Effector memory CD4-positive, alpha-beta T cell (primary cell): ENCODE data around the gene STT3B.

ENCODE experiments used
- DNase-seq, 3 donors: peaks; one replicate each; pipeline ENCODE4 v3.0.0-alpha.2; 2020
- H3K27ac ChIP-seq: 2 replicates; pipeline ENCODE4 v1.7.0; 2013; ENCODE audit warnings: mild to moderate bottlenecking, low read length, moderate library complexity; ENCODE audit not compliant: insufficient read depth, poor library complexity, severe bottlenecking
- H3K27me3 ChIP-seq: replicated peaks from 2 replicates; pipeline ENCODE4 v1.7.0; 2013; ENCODE audit warnings: mild to moderate bottlenecking, low read length; ENCODE audit not compliant: insufficient read depth, control insufficient read depth, poor library complexity, severe bottlenecking
- H3K36me3 ChIP-seq: 2 replicates; pipeline ENCODE4 v1.7.0; 2013; ENCODE audit warnings: mild to moderate bottlenecking, low read length, moderate library complexity; ENCODE audit not compliant: control insufficient read depth, insufficient read depth
- H3K4me1 ChIP-seq: 2 replicates; pipeline ENCODE4 v1.7.0; 2013; ENCODE audit warnings: low read length, mild to moderate bottlenecking; ENCODE audit not compliant: control insufficient read depth, insufficient read depth, poor library complexity, severe bottlenecking
- H3K4me3 ChIP-seq: 2 replicates; pipeline ENCODE4 v1.7.0; 2013; ENCODE audit warnings: low read length, low read depth, mild to moderate bottlenecking; ENCODE audit not compliant: insufficient read depth, poor library complexity, severe bottlenecking
- H3K9me3 ChIP-seq: 2 replicates; pipeline ENCODE4 v1.7.0; 2013; ENCODE audit warnings: mild to moderate bottlenecking, low read length, moderate library complexity; ENCODE audit not compliant: control insufficient read depth

The STT3B gene

GRCh38 chr3:31531992-31532586 is 636 bp upstream of the STT3B start:
- no peaks in the 10 kb centered on the region for H3K9me3 ChIP-seq
- H3K27ac ChIP-seq = peak overlapping the region; percentile 94
- peak; percentile 98 for DNase-seq
- H3K36me3 ChIP-seq = no peaks in the 10 kb centered on the region
- peak overlapping the region; percentile 84 for H3K4me3 ChIP-seq
- no peaks in the 10 kb centered on the region for H3K27me3 ChIP-seq
- H3K4me1 ChIP-seq = peaks cover 5% of the 10 kb centered on the region

- Histone ChIP-seq H3K4me1 (peaks cover 5% of the 10 kb centered on the region), H3K27ac (peak overlapping the region; percentile 94), H3K27me3 (no peaks in the 10 kb centered on the region), H3K9me3 (no peaks in the 10 kb centered on the region), H3K4me3 (peak overlapping the region; percentile 84), H3K36me3 (no peaks in the 10 kb centered on the region)
- DNase-seq = peak; percentile 30 to 50 (median 46)
These were observed 692 bp downstream of the STT3B start for GRCh38 chr3:31533169-31534064.

- DNase-seq = no peak
- Histone ChIP-seq H3K4me1 (peaks cover 5% of the 10 kb centered on the region), H3K36me3 (no peaks in the 10 kb centered on the region), H3K27ac (peak overlapping the region; percentile 94), H3K9me3 (no peaks in the 10 kb centered on the region), H3K27me3 (no peaks in the 10 kb centered on the region), H3K4me3 (peak overlapping the region; percentile 84)
These were observed 1.3 kb downstream of the STT3B start for GRCh38 chr3:31534065-31534425.

GRCh38 chr3:31536497-31536896 is 3.8 kb downstream of the STT3B start:
- no peaks in the 10 kb centered on the region for H3K27me3 ChIP-seq
- peaks cover 14% of the 10 kb centered on the region for H3K4me1 ChIP-seq
- H3K9me3 ChIP-seq = no peaks in the 10 kb centered on the region
- DNase-seq = no peak
- peak overlapping the region; percentile 47 for H3K4me3 ChIP-seq
- peak overlapping the region; percentile 46 for H3K27ac ChIP-seq
- no peaks in the 10 kb centered on the region for H3K36me3 ChIP-seq

- H3K4me3 ChIP-seq = no peak overlapping the region
- no peak for DNase-seq
- H3K36me3 ChIP-seq = no peaks in the 10 kb centered on the region
- H3K27me3 ChIP-seq = no peaks in the 10 kb centered on the region
- no peak overlapping the region for H3K27ac ChIP-seq
- H3K4me1 ChIP-seq = peaks cover 14% of the 10 kb centered on the region
- no peaks in the 10 kb centered on the region for H3K9me3 ChIP-seq
These were observed 6.1 kb downstream of the STT3B start for GRCh38 chr3:31538801-31539200.

GRCh38 chr3:31539275-31539674 is 6.5 kb downstream of the STT3B start:
- H3K4me1 ChIP-seq = peaks cover 14% of the 10 kb centered on the region
- H3K27me3 ChIP-seq = no peaks in the 10 kb centered on the region
- no peaks in the 10 kb centered on the region for H3K36me3 ChIP-seq
- no peaks in the 10 kb centered on the region for H3K9me3 ChIP-seq
- no peak overlapping the region for H3K27ac ChIP-seq
- no peak overlapping the region for H3K4me3 ChIP-seq
- no peak for DNase-seq

GRCh38 chr3:31541089-31541488 is 8.4 kb downstream of the STT3B start:
- H3K9me3 ChIP-seq = no peaks in the 10 kb centered on the region
- no peaks in the 10 kb centered on the region for H3K27me3 ChIP-seq
- peaks cover 17% of the 10 kb centered on the region for H3K4me1 ChIP-seq
- H3K27ac ChIP-seq = no peak overlapping the region
- no peaks in the 10 kb centered on the region for H3K36me3 ChIP-seq
- no peak for DNase-seq
- no peak overlapping the region for H3K4me3 ChIP-seq

- no peaks in the 10 kb centered on the region for H3K36me3 ChIP-seq
- no peak overlapping the region for H3K4me3 ChIP-seq
- no peak for DNase-seq
- no peaks in the 10 kb centered on the region for H3K27me3 ChIP-seq
- no peak overlapping the region for H3K27ac ChIP-seq
- H3K9me3 ChIP-seq = no peaks in the 10 kb centered on the region
- peaks cover 16% of the 10 kb centered on the region for H3K4me1 ChIP-seq
These were observed 9.5 kb downstream of the STT3B start for GRCh38 chr3:31542246-31542645.

GRCh38 chr3:31543375-31543774 is 10.7 kb downstream of the STT3B start:
- no peak overlapping the region for H3K27ac ChIP-seq
- no peaks in the 10 kb centered on the region for H3K36me3 ChIP-seq
- no peaks in the 10 kb centered on the region for H3K9me3 ChIP-seq
- no peak overlapping the region for H3K4me3 ChIP-seq
- DNase-seq = no peak
- H3K4me1 ChIP-seq = peaks cover 16% of the 10 kb centered on the region
- H3K27me3 ChIP-seq = no peaks in the 10 kb centered on the region

- H3K36me3 ChIP-seq = no peaks in the 10 kb centered on the region
- H3K9me3 ChIP-seq = no peaks in the 10 kb centered on the region
- H3K27ac ChIP-seq = no peak overlapping the region
- peaks cover 11% of the 10 kb centered on the region for H3K4me1 ChIP-seq
- no peak overlapping the region for H3K4me3 ChIP-seq
- DNase-seq = no peak
- no peaks in the 10 kb centered on the region for H3K27me3 ChIP-seq
These were observed 11.9 kb downstream of the STT3B start for GRCh38 chr3:31544634-31545033.
